ENCODE data around the gene FBXO36. TPM values are rescaled to one million over a fixed set of nuclear protein-coding genes. Genes with fewer than 3 reads are reported as not detected.
A peak's percentile ranks its signal among the peaks of the same experiment; 100 is the strongest.

Gene FBXO36
- total RNA-seq, 1 experiment from 2014 or later, result 3.0 TPM

GRCh38 chr2:229997565-229997964 is 75.3 kb downstream of the FBXO36 start:
- no peak overlapping the region for H3K4me3 Mint-ChIP-seq
- Histone ChIP-seq H3K79me1 (ENCODE audit: insufficient read depth, low read depth, low read length, poor library complexity, severe bottlenecking) (no peaks in the 10 kb centered on the region), H3K9ac (ENCODE audit: extremely low read depth, insufficient read length, low read length) (no peak overlapping the region), H4K91ac (ENCODE audit: insufficient read length, low read depth, low read length) (no peak overlapping the region), H2BK20ac (ENCODE audit: low read depth, low read length, poor library complexity, severe bottlenecking) (no peak overlapping the region), H2AK5ac (ENCODE audit: insufficient read length, low read length) (no peak overlapping the region), H3K27me3 (ENCODE audit: insufficient read depth, low read length) (no peaks in the 10 kb centered on the region), H3K9me3 (ENCODE audit: control insufficient read depth, low read depth, low read length) (no peaks in the 10 kb centered on the region), H3K23ac (ENCODE audit: insufficient read length, low read depth, low read length) (no peak overlapping the region), H4K20me1 (ENCODE audit: control insufficient read depth, insufficient read depth, insufficient read length) (no peaks in the 10 kb centered on the region), H3K4ac (ENCODE audit: low read depth, low read length) (no peak overlapping the region), H4K8ac (replicated peaks; ENCODE audit: insufficient read length, low read depth, low read length) (no peak overlapping the region), H3K79me2 (ENCODE audit: insufficient read depth, low read length) (no peaks in the 10 kb centered on the region; the same call in 1 of the 2 replicates), H2BK120ac (ENCODE audit: low read depth, low read length, poor library complexity, severe bottlenecking) (no peak overlapping the region), H3K4me2 (ENCODE audit: insufficient read depth, insufficient read length, low read length) (no peak overlapping the region), H3K4me1 (ENCODE audit: insufficient read depth, low read length) (no peaks in the 10 kb centered on the region), H3K27ac (ENCODE audit: insufficient read length, low read depth, low read length) (no peak overlapping the region), H3K23me2 (ENCODE audit: insufficient read length, low read depth, low read length, poor library complexity, severe bottlenecking) (no peaks in the 10 kb centered on the region), H3K18ac (ENCODE audit: insufficient read length, low read depth, low read length) (no peak overlapping the region), H3K56ac (ENCODE audit: insufficient read length, low read depth, low read length) (no peak overlapping the region), H3K14ac (ENCODE audit: insufficient read depth, low read length) (no peak overlapping the region), H4K5ac (ENCODE audit: insufficient read length, low read depth, low read length) (no peak overlapping the region), H2BK5ac (ENCODE audit: insufficient read length, low read length) (no peak overlapping the region), H2AFZ (ENCODE audit: low read length) (no peak overlapping the region), H2BK15ac (ENCODE audit: low read depth, low read length) (no peak overlapping the region), H3T11ph (ENCODE audit: low read length) (no peak overlapping the region), H2BK12ac (ENCODE audit: insufficient read length, low read depth, low read length) (no peak overlapping the region)
- DNase-seq, result no peak
- peaks cover 0 to 4% (median 0%) of the 10 kb centered on the region in 3 experiments; a peak in 3 of 7 replicates for H3K36me3 Mint-ChIP-seq (ENCODE audit: insufficient read depth in 1 of 3, low read depth in 3 of 3)
- peak overlapping the region in 1 of 3 experiments; percentile 90; a peak in 1 of 7 replicates for H3K27ac Mint-ChIP-seq
- no peaks in the 10 kb centered on the region for H3K27me3 Mint-ChIP-seq (ENCODE audit: low read depth)
- no peak for TF ChIP-seq CTCF (conservative IDR thresholded peaks at IDR 0.05)
- H3K9me3 Mint-ChIP-seq, result no peaks in the 10 kb centered on the region
- no CpG with 5 or more reads among the region's 3 CpGs for WGBS (ENCODE audit: extremely low coverage, insufficient read length, low lambda C conversion rate)
- no peaks in the 10 kb centered on the region for H3K4me1 Mint-ChIP-seq

Measured in H9 (cell line).